Smooth muscle cell (in vitro differentiated cells): ENCODE data around the gene CREBRF. TPM values are rescaled to one million over a fixed set of nuclear protein-coding genes. Genes with fewer than 3 reads are reported as not detected.
"Not testable (repeated sequence)": the region's sequence is repeated elsewhere in the genome, so short reads cannot be mapped to it uniquely, and the experiment has no call there.

Experiments used
- DNase-seq: peaks from one replicate; lab custom pipeline; 2025; ENCODE audit not compliant: unreplicated experiment; lab: John Stamatoyannopoulos, UW
- H2AFZ ChIP-seq: fragments of 200-600 bp; sonication (generic); 2 replicates; pipeline ENCODE4 v1.6.0; 2016; ENCODE audit warnings: antibody characterized with exemption, low read depth, mild to moderate bottlenecking
- H3F3A ChIP-seq: fragments of 200-600 bp; sonication (generic); 2 replicates; pipeline ENCODE4 v1.6.0; 2017; ENCODE audit warnings: antibody characterized with exemption, low read depth
- H3K27ac ChIP-seq: fragments of 200-600 bp; sonication (generic); 2 replicates; pipeline ENCODE4 v1.5.1; 2016; ENCODE audit warnings: low read depth, mild to moderate bottlenecking
- H3K27me3 ChIP-seq: fragments of 200-600 bp; sonication (generic); 2 replicates; pipeline ENCODE4 v1.6.1; 2016; ENCODE audit warnings: low read depth, mild to moderate bottlenecking
- H3K36me3 ChIP-seq: fragments of 200-600 bp; sonication (generic); 2 replicates; pipeline ENCODE4 v1.5.1; 2016; ENCODE audit warnings: low read depth
- H3K4me1 ChIP-seq: fragments of 200-600 bp; sonication (generic); 2 replicates; pipeline ENCODE4 v1.5.1; 2016; ENCODE audit warnings: low read depth
- H3K4me2 ChIP-seq: fragments of 200-600 bp; sonication (generic); 2 replicates; pipeline ENCODE4 v1.6.0; 2016; ENCODE audit warnings: mild to moderate bottlenecking
- H3K4me3 ChIP-seq: fragments of 200-600 bp; sonication (generic); 2 replicates; pipeline ENCODE4 v1.5.1; 2016; ENCODE audit warnings: mild to moderate bottlenecking
- H3K79me2 ChIP-seq: fragments of 200-600 bp; sonication (generic); 2 replicates; pipeline ENCODE4 v1.6.0; 2016; ENCODE audit warnings: low read depth, mild to moderate bottlenecking
- H3K9ac ChIP-seq: fragments of 200-600 bp; sonication (generic); 2 replicates; pipeline ENCODE4 v1.6.0; 2016; ENCODE audit warnings: low read depth
- H3K9me3 ChIP-seq: fragments of 200-600 bp; sonication (generic); replicated peaks from 2 replicates; pipeline ENCODE4 v1.5.1; 2016; ENCODE audit warnings: low read depth
- H4K20me1 ChIP-seq: fragments of 200-600 bp; sonication (generic); 2 replicates; pipeline ENCODE4 v1.6.0; 2016; ENCODE audit warnings: low read depth
- WGBS: methylation state at CpG from one replicate; pipeline ENCODE4 v1.1.7; 2016; ENCODE audit warnings: low lambda C conversion rate; 5-methylcytosine and 5-hydroxymethylcytosine counted together
- polyA plus RNA-seq: library from polyadenylated mRNA; unstranded; fragments of >200 nt; fragmentation: Nextera tagmentation; extraction: Ambion mirVana; gene quantifications from 2 replicates; pipeline ENCODE4 v1.2.1, GENCODE V29; 2016
- total RNA-seq: library from RNA; depleted of rRNA; stranded (reverse); fragments of >200 nt; gene quantifications from 2 replicates; pipeline ENCODE4 v1.2.3, GENCODE V29; 2014
- TF ChIP-seq, protein P1 (sequence below): fragments of 200-600 bp; sonication (generic); IDR thresholded peaks from 2 replicates; pipeline ENCODE4 v1.5.1; 2017; ENCODE audit warnings: borderline replicate concordance, mild to moderate bottlenecking, antibody characterized with exemption; ENCODE audit not compliant: insufficient read depth, poor library complexity, severe bottlenecking

The CREBRF gene
- total and polyA plus RNA-seq, 2 experiments from 2014 or later = 6.9 to 11.3 TPM

GRCh38 chr5:173041881-173042762 is 14.0 kb upstream of the CREBRF start:
- no peaks in the 10 kb centered on the region for H4K20me1 ChIP-seq
- no peak overlapping the region for H3K27ac ChIP-seq
- H3K9ac ChIP-seq = no peak overlapping the region
- no peak overlapping the region for H2AFZ ChIP-seq
- 63% methylated on average over 7 of the region's 7 CpGs for WGBS
- H3K36me3 ChIP-seq = no peaks in the 10 kb centered on the region
- H3K79me2 ChIP-seq = no peaks in the 10 kb centered on the region
- TF ChIP-seq, protein P1, sequence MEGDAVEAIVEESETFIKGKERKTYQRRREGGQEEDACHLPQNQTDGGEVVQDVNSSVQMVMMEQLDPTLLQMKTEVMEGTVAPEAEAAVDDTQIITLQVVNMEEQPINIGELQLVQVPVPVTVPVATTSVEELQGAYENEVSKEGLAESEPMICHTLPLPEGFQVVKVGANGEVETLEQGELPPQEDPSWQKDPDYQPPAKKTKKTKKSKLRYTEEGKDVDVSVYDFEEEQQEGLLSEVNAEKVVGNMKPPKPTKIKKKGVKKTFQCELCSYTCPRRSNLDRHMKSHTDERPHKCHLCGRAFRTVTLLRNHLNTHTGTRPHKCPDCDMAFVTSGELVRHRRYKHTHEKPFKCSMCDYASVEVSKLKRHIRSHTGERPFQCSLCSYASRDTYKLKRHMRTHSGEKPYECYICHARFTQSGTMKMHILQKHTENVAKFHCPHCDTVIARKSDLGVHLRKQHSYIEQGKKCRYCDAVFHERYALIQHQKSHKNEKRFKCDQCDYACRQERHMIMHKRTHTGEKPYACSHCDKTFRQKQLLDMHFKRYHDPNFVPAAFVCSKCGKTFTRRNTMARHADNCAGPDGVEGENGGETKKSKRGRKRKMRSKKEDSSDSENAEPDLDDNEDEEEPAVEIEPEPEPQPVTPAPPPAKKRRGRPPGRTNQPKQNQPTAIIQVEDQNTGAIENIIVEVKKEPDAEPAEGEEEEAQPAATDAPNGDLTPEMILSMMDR = no peak
- H3K9me3 ChIP-seq = no peaks in the 10 kb centered on the region
- H3F3A ChIP-seq = no peaks in the 10 kb centered on the region
- H3K4me3 ChIP-seq = no peak overlapping the region
- no peak for DNase-seq
- no peak overlapping the region for H3K4me2 ChIP-seq
- no peaks in the 10 kb centered on the region for H3K27me3 ChIP-seq
- no peaks in the 10 kb centered on the region for H3K4me1 ChIP-seq

DNA sequence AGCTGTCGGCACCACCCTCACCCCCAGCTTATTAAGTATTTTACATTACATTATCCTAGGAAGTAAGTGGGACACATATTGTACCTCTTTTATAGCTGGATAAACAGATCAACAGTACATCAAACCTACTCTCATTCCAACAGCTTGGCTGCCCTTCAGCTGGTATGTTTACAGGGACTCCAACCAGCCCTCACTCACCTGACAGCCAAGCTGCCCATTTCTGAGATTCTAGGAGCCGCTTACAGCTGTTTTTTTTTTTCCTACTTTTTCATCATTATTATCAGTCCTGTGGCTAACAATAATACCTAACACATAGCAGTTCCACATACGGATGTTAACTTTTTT is 13.4 kb upstream of the CREBRF start:
- H3K36me3 ChIP-seq = no peaks in the 10 kb centered on the region
- no peaks in the 10 kb centered on the region for H3K9me3 ChIP-seq
- H3K79me2 ChIP-seq = no peaks in the 10 kb centered on the region
- no peaks in the 10 kb centered on the region for H3K27me3 ChIP-seq
- no peak overlapping the region for H3K27ac ChIP-seq
- TF ChIP-seq, protein P1 = no peak
- no peaks in the 10 kb centered on the region for H3F3A ChIP-seq
- H4K20me1 ChIP-seq = no peaks in the 10 kb centered on the region
- WGBS = 93% methylated on average over 3 of the region's 3 CpGs
- no peak overlapping the region for H3K4me3 ChIP-seq
- H3K9ac ChIP-seq = no peak overlapping the region
- no peaks in the 10 kb centered on the region for H3K4me1 ChIP-seq
- no peak overlapping the region for H2AFZ ChIP-seq
- no peak overlapping the region for H3K4me2 ChIP-seq
- DNase-seq = no peak

GRCh38 chr5:173045474-173045873 is 10.7 kb upstream of the CREBRF start:
- H3K79me2 ChIP-seq = no peaks in the 10 kb centered on the region
- H4K20me1 ChIP-seq = no peaks in the 10 kb centered on the region
- no peaks in the 10 kb centered on the region for H3K36me3 ChIP-seq
- no peak overlapping the region for H3K27ac ChIP-seq
- TF ChIP-seq, protein P1 = no peak
- no peak overlapping the region for H2AFZ ChIP-seq
- H3K9me3 ChIP-seq = no peaks in the 10 kb centered on the region
- no peaks in the 10 kb centered on the region for H3K4me1 ChIP-seq
- no peak overlapping the region for H3K4me3 ChIP-seq
- DNase-seq = no peak
- no peak overlapping the region for H3K9ac ChIP-seq
- H3K27me3 ChIP-seq = no peaks in the 10 kb centered on the region
- no peak overlapping the region for H3K4me2 ChIP-seq
- no peaks in the 10 kb centered on the region for H3F3A ChIP-seq
- 64% methylated on average over 8 of the region's 8 CpGs for WGBS

DNA sequence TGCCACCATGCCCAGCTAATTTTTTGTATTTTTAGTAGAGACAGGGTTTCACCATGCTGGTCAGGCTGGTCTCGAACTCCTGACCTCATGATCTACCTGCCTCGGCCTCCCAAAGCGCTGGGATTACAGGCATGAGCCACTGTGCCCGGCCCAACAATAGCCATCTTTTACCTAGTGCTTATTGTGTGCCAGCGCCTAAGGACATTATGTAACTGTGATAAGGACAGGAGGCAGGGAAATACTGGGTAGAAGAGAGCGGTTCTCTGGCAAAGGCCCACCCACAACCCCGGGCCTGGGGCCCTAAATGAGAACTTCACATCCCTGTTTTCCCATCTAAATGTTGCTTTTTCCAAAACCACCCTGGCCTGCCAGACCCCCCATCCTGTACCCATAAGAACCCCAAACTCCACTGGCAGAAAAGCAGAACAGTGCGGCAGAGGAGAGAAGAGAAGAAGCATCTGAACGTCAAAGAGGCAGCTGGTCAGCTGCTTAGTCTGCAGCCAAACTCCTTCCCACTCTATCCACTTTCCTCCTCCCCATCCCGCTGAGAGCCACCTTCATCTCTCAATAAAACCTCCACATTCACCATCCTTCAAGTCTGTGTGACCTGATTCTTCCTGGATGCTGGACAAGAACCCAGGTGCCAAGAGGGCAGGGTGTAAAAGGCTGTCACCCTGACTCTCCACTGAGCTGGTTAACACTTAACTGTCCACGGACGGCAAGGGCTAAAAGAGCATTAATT is 8.9 kb upstream of the CREBRF start:
- H3K9me3 ChIP-seq, H3K4me2 ChIP-seq, H3K4me3 ChIP-seq, H3K4me1 ChIP-seq, H3K9ac ChIP-seq, H3K36me3 ChIP-seq, H2AFZ ChIP-seq, H3K27ac ChIP-seq, H3K79me2 ChIP-seq, H3F3A ChIP-seq, DNase-seq, H3K27me3 ChIP-seq, H4K20me1 ChIP-seq: not testable (repeated sequence)
- 83% methylated on average over 12 of the region's 12 CpGs for WGBS
